ENCODE results near the gene PIMREG.

GRCh38 chr17:6489016-6489550 lies 44.8 kb downstream of the PIMREG start:
- no peak for TF ChIP-seq CTCF (conservative IDR thresholded peaks at IDR 0.05 in 1 of 2, IDR thresholded peaks at IDR 0.05 in 1 of 2; ENCODE audit: extremely low read depth in 1 of 2, insufficient read depth in 1 of 2, low read depth in 1 of 2, low read length in 2 of 2)
- no peak for TF ChIP-seq EZH2 (IDR thresholded peaks at IDR 0.05; ENCODE audit: borderline replicate concordance, low read length)

Measured in mammary epithelial cell (primary cell).